Measurements from ENCODE around the gene HSPA12A. TPM values are rescaled to one million over a fixed set of nuclear protein-coding genes. Genes with fewer than 3 reads are reported as not detected.
A peak's percentile ranks its signal among the peaks of the same experiment; 100 is the strongest.

Gene HSPA12A
- total RNA-seq, 1 donor, result 35.4 TPM

GRCh38 chr10:116765648-116766081, 23.3 kb upstream of the HSPA12A start:
- DNase-seq (ENCODE audit: low read depth), result no peak
- peak; percentile 50 for TF ChIP-seq CTCF (IDR thresholded peaks at IDR 0.05; ENCODE audit: insufficient read depth, low read depth, low read length)
- no peak overlapping the region for H3K4me3 ChIP-seq (ENCODE audit: low read depth, low read length)

GRCh38 chr10:116764979-116765378, 22.6 kb upstream of the HSPA12A start:
- no peak for TF ChIP-seq CTCF (IDR thresholded peaks at IDR 0.05; ENCODE audit: insufficient read depth, low read depth, low read length)
- H3K4me3 ChIP-seq (ENCODE audit: low read depth, low read length), result no peak overlapping the region
- DNase-seq (ENCODE audit: low read depth), result no peak

GRCh38 chr10:116763440-116763839, 21.1 kb upstream of the HSPA12A start:
- TF ChIP-seq CTCF (IDR thresholded peaks at IDR 0.05; ENCODE audit: insufficient read depth, low read depth, low read length), result no peak
- H3K4me3 ChIP-seq (ENCODE audit: low read depth, low read length), result no peak overlapping the region
- DNase-seq (ENCODE audit: low read depth), result no peak

GRCh38 chr10:116761883-116762282, 19.5 kb upstream of the HSPA12A start:
- TF ChIP-seq CTCF (IDR thresholded peaks at IDR 0.05; ENCODE audit: insufficient read depth, low read depth, low read length), result no peak
- H3K4me3 ChIP-seq (ENCODE audit: low read depth, low read length), result no peak overlapping the region
- no peak for DNase-seq (ENCODE audit: low read depth)

GRCh38 chr10:116760919-116761318, 18.6 kb upstream of the HSPA12A start:
- DNase-seq (ENCODE audit: low read depth), result no peak
- no peak overlapping the region for H3K4me3 ChIP-seq (ENCODE audit: low read depth, low read length)
- no peak for TF ChIP-seq CTCF (IDR thresholded peaks at IDR 0.05; ENCODE audit: insufficient read depth, low read depth, low read length)

- no peak for DNase-seq (ENCODE audit: low read depth)
- TF ChIP-seq CTCF (IDR thresholded peaks at IDR 0.05; ENCODE audit: insufficient read depth, low read depth, low read length), result no peak
- no peak overlapping the region for H3K4me3 ChIP-seq (ENCODE audit: low read depth, low read length)
Measured at GRCh38 chr10:116757246-116757645, 14.9 kb upstream of the HSPA12A start.

GRCh38 chr10:116756277-116756676, 13.9 kb upstream of the HSPA12A start:
- H3K4me3 ChIP-seq (ENCODE audit: low read depth, low read length), result no peak overlapping the region
- TF ChIP-seq CTCF (IDR thresholded peaks at IDR 0.05; ENCODE audit: insufficient read depth, low read depth, low read length), result no peak
- no peak for DNase-seq (ENCODE audit: low read depth)
